ENCODE measurements around the gene PGM2. TPM values are rescaled to one million over a fixed set of nuclear protein-coding genes. Genes with fewer than 3 reads are reported as not detected.

PGM2 gene
- polyA plus RNA-seq, 1 of the 3 experiments (the other 2 are of a cell fraction), result 12.7 TPM

DNA sequence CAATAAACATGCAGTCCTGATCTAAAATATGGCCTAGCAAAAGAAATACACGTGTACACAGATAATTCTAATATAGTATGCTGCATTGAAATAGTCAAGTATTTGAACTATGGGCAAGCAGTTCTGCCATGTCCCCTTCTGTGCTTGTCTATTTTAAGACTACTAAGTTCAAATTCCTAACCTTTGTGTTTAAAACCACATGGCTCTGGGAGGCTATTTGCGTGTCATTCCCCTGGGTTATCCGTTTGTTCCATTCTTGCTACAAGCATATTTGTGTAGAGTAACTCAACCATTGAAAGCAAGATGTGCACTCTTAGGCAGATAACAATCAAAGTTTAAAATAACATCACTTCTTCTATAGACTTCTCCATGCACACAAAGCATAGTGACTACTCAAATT, 39.0 kb downstream of the PGM2 start:
- H3K9me2 ChIP-seq, result no peaks in the 10 kb centered on the region
- no peak overlapping the region for H2AFZ ChIP-seq (ENCODE audit: low read depth)
- no peaks in the 10 kb centered on the region for H3F3A ChIP-seq (replicated peaks; ENCODE audit: insufficient read depth)
- WGBS (ENCODE audit: low lambda C conversion rate), result 95% methylated on average over 3 of the region's 3 CpGs
- TF ChIP-seq, protein P1, sequence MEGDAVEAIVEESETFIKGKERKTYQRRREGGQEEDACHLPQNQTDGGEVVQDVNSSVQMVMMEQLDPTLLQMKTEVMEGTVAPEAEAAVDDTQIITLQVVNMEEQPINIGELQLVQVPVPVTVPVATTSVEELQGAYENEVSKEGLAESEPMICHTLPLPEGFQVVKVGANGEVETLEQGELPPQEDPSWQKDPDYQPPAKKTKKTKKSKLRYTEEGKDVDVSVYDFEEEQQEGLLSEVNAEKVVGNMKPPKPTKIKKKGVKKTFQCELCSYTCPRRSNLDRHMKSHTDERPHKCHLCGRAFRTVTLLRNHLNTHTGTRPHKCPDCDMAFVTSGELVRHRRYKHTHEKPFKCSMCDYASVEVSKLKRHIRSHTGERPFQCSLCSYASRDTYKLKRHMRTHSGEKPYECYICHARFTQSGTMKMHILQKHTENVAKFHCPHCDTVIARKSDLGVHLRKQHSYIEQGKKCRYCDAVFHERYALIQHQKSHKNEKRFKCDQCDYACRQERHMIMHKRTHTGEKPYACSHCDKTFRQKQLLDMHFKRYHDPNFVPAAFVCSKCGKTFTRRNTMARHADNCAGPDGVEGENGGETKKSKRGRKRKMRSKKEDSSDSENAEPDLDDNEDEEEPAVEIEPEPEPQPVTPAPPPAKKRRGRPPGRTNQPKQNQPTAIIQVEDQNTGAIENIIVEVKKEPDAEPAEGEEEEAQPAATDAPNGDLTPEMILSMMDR (IDR thresholded peaks at IDR 0.05), result no peak
- TF ChIP-seq MEF2A (IDR thresholded peaks at IDR 0.05; ENCODE audit: borderline replicate concordance, low read depth) (no peak), POLR2AphosphoS5 (IDR thresholded peaks at IDR 0.05; ENCODE audit: low read depth, low read length) (no peak), CHD2 (IDR thresholded peaks at IDR 0.05; ENCODE audit: low read length, partially characterized antibody) (no peak), FOXM1 (IDR thresholded peaks at IDR 0.05; ENCODE audit: low read depth) (no peak), RFX5 (IDR thresholded peaks at IDR 0.05; ENCODE audit: low read length) (no peak), ELF1 (IDR thresholded peaks at IDR 0.05) (no peak), SIN3A (IDR thresholded peaks at IDR 0.05; ENCODE audit: borderline replicate concordance, low read depth, low read length) (no peak), MXI1 (IDR thresholded peaks at IDR 0.05; ENCODE audit: low read depth, low read length) (no peak), TEAD4 (IDR thresholded peaks at IDR 0.05; ENCODE audit: borderline replicate concordance, insufficient read depth) (no peak), TAF1 (IDR thresholded peaks at IDR 0.05; ENCODE audit: borderline replicate concordance, low read depth, low read length) (no peak), YY1 (IDR thresholded peaks at IDR 0.05; ENCODE audit: low read depth) (no peak), FOSL2 (IDR thresholded peaks at IDR 0.05; ENCODE audit: borderline replicate concordance, low read depth) (no peak), FOXJ3 (CRISPR knock-in tag; IDR thresholded peaks at IDR 0.05) (no peak)
- TF ChIP-seq, protein P2, sequence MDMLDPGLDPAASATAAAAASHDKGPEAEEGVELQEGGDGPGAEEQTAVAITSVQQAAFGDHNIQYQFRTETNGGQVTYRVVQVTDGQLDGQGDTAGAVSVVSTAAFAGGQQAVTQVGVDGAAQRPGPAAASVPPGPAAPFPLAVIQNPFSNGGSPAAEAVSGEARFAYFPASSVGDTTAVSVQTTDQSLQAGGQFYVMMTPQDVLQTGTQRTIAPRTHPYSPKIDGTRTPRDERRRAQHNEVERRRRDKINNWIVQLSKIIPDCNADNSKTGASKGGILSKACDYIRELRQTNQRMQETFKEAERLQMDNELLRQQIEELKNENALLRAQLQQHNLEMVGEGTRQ (IDR thresholded peaks at IDR 0.05; ENCODE audit: borderline replicate concordance, low read depth, low read length), result no peak
- TF ChIP-seq, protein P3, sequence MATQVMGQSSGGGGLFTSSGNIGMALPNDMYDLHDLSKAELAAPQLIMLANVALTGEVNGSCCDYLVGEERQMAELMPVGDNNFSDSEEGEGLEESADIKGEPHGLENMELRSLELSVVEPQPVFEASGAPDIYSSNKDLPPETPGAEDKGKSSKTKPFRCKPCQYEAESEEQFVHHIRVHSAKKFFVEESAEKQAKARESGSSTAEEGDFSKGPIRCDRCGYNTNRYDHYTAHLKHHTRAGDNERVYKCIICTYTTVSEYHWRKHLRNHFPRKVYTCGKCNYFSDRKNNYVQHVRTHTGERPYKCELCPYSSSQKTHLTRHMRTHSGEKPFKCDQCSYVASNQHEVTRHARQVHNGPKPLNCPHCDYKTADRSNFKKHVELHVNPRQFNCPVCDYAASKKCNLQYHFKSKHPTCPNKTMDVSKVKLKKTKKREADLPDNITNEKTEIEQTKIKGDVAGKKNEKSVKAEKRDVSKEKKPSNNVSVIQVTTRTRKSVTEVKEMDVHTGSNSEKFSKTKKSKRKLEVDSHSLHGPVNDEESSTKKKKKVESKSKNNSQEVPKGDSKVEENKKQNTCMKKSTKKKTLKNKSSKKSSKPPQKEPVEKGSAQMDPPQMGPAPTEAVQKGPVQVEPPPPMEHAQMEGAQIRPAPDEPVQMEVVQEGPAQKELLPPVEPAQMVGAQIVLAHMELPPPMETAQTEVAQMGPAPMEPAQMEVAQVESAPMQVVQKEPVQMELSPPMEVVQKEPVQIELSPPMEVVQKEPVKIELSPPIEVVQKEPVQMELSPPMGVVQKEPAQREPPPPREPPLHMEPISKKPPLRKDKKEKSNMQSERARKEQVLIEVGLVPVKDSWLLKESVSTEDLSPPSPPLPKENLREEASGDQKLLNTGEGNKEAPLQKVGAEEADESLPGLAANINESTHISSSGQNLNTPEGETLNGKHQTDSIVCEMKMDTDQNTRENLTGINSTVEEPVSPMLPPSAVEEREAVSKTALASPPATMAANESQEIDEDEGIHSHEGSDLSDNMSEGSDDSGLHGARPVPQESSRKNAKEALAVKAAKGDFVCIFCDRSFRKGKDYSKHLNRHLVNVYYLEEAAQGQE (IDR thresholded peaks at IDR 0.05; ENCODE audit: low read depth, low read length), result no peak
- TF ChIP-seq, protein P4, sequence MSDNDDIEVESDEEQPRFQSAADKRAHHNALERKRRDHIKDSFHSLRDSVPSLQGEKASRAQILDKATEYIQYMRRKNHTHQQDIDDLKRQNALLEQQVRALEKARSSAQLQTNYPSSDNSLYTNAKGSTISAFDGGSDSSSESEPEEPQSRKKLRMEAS (IDR thresholded peaks at IDR 0.05; ENCODE audit: low read depth), result no peak
- TF ChIP-seq, protein P5, sequence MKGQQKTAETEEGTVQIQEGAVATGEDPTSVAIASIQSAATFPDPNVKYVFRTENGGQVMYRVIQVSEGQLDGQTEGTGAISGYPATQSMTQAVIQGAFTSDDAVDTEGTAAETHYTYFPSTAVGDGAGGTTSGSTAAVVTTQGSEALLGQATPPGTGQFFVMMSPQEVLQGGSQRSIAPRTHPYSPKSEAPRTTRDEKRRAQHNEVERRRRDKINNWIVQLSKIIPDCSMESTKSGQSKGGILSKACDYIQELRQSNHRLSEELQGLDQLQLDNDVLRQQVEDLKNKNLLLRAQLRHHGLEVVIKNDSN (IDR thresholded peaks at IDR 0.05; ENCODE audit: borderline replicate concordance, low read depth), result no peak
- no peak overlapping the region for H3K4me2 ChIP-seq
- DNase-seq, result no peak
- ChIA-PET POLR2A (no interaction called here), CTCF (no interaction called here)
- H3K4me3 ChIP-seq (ENCODE audit: low read depth in 2 of 2, low read length in 1 of 2), result no peak overlapping the region
- no peaks in the 10 kb centered on the region for H3K9me3 ChIP-seq
- no peak overlapping the region for H3K9ac ChIP-seq
- H4K20me1 ChIP-seq (ENCODE audit: insufficient read depth), result no peaks in the 10 kb centered on the region
- no peaks in the 10 kb centered on the region for H3K4me1 ChIP-seq (ENCODE audit: control insufficient read depth in 1 of 2, insufficient read depth in 2 of 2, low read depth in 1 of 2, low read length in 1 of 2)
- H3K79me2 ChIP-seq (ENCODE audit: insufficient read depth), result no peaks in the 10 kb centered on the region
- H3K27me3 ChIP-seq (ENCODE audit: insufficient read depth), result no peaks in the 10 kb centered on the region
- H3K27ac ChIP-seq (ENCODE audit: low read depth in 2 of 2, low read length in 1 of 2), result no peak overlapping the region
- peaks cover 12 to 15% of the 10 kb centered on the region in 2 experiments for H3K36me3 ChIP-seq (replicated peaks in 1 of 2; ENCODE audit: control insufficient read depth in 1 of 2, insufficient read depth in 2 of 2, low read length in 1 of 2)

All from SK-N-SH (cell line).